MM.1S (cell line): ENCODE data around the gene PNPLA7.

ENCODE experiments used
- DNase-seq: peaks from one replicate; pipeline ENCODE4 v3.0.0-alpha.2; 2015
- H2AFZ ChIP-seq: fragments of 300-600 bp; sonication (generic); 2 replicates; pipeline ENCODE4 v1.6.0; 2016; ENCODE audit warnings: antibody characterized with exemption, low read length
- H3F3A ChIP-seq: fragments of 300-600 bp; sonication (generic); 2 replicates; pipeline ENCODE4 v1.6.1; 2016; ENCODE audit warnings: mild to moderate bottlenecking, antibody characterized with exemption, low read length, moderate library complexity, mixed read lengths; ENCODE audit not compliant: insufficient read depth
- H3K27ac ChIP-seq: fragments of 300-600 bp; sonication (generic); 2 replicates; pipeline ENCODE4 v1.5.1; 2016; ENCODE audit warnings: mild to moderate bottlenecking, low read length
- H3K27me3 ChIP-seq: fragments of 300-600 bp; sonication (generic); replicated peaks from 2 replicates; pipeline ENCODE4 v1.6.0; 2016; ENCODE audit warnings: low read length; ENCODE audit not compliant: insufficient read depth
- H3K36me3 ChIP-seq: fragments of 300-600 bp; sonication (generic); replicated peaks from 2 replicates; pipeline ENCODE4 v1.6.1; 2016; ENCODE audit warnings: mild to moderate bottlenecking, low read length, mixed read lengths; ENCODE audit not compliant: insufficient read depth
- H3K4me1 ChIP-seq: fragments of 300-600 bp; sonication (generic); 2 replicates; pipeline ENCODE4 v1.6.1; 2016; ENCODE audit warnings: low read length, mixed read lengths
- H3K4me2 ChIP-seq: fragments of 300-600 bp; sonication (generic); 2 replicates; pipeline ENCODE4 v1.6.0; 2016; ENCODE audit warnings: low read depth, low read length
- H3K4me3 ChIP-seq: fragments of 300-600 bp; sonication (generic); 2 replicates; pipeline ENCODE4 v1.5.1; 2016; ENCODE audit warnings: low read length, mixed read lengths
- H3K79me2 ChIP-seq: fragments of 300-600 bp; sonication (generic); 2 replicates; pipeline ENCODE4 v1.6.1; 2016; ENCODE audit warnings: mixed run types, low read length, mixed read lengths
- H3K9ac ChIP-seq: fragments of 300-600 bp; sonication (generic); 2 replicates; pipeline ENCODE4 v1.6.1; 2016; ENCODE audit warnings: low read length, mixed read lengths
- H3K9me2 ChIP-seq: fragments of 300-600 bp; sonication (generic); replicated peaks from 2 replicates; pipeline ENCODE4 v1.6.1; 2016; ENCODE audit warnings: mild to moderate bottlenecking, low read length, mixed read lengths; ENCODE audit not compliant: insufficient read depth
- H3K9me3 ChIP-seq: fragments of 300-600 bp; sonication (generic); replicated peaks from 2 replicates; pipeline ENCODE4 v1.6.1; 2016; ENCODE audit warnings: mild to moderate bottlenecking, low read length, mixed read lengths; ENCODE audit not compliant: insufficient read depth
- H4K20me1 ChIP-seq: fragments of 300-600 bp; sonication (generic); 2 replicates; pipeline ENCODE4 v1.6.1; 2016; ENCODE audit warnings: mild to moderate bottlenecking, low read length, moderate library complexity, mixed read lengths; ENCODE audit not compliant: insufficient read depth
- EZH2 ChIP-seq: fragments of 300-600 bp; sonication (generic); optimal IDR thresholded peaks from 2 replicates; pipeline ENCODE3; 2017; ENCODE audit warnings: low read depth, mild to moderate bottlenecking, antibody characterized with exemption, low read length, mixed read lengths
- EZH2phosphoT487 ChIP-seq: fragments of 300-600 bp; sonication (generic); IDR thresholded peaks from 2 replicates; pipeline ENCODE4 v1.6.1; 2018; ENCODE audit warnings: antibody characterized with exemption, low read length
- TF ChIP-seq, protein P1 (sequence below): fragments of 300-600 bp; sonication (generic); IDR thresholded peaks from 2 replicates; pipeline ENCODE4 v1.5.1; 2016; ENCODE audit warnings: antibody characterized with exemption, low read length, mixed read lengths

The PNPLA7 gene

DNA sequence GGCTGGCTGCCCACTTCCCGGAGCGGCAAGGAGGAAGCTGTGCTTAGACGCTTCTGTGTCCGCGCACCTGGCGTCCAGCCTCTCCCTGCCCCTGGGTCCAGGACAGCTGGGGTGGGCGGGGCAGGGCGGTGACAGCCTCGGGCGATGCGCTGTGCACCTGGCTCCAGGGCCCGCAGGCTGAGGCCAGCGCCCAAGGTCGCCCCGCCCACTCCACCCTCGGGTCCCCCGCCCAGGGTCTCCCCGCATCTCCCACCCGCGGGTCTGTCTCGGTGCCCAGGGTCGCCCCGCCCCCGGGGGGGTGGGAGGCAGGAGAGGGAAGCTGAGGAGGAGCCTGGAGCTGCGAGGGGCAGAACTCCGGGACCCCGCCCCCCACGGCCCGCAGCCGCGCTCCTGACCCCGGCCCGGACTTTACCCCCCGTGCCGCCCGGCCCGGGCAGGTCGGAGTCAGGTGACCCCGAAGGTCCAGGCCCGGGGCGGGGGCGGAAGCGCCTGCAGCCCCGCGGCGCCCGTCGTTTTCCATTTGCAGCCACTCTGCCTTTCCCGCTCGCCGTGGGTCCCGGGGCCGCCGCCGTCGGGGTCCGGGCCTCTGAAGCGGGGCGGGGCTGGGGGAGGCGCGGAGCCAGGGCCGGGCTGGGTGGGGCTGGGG, 108.8 kb downstream of the PNPLA7 start, which contains the start of gene ENTPD8:
Gene ENTPD8, minus strand, starts transcription at position 69 of the 646 bp plus-strand sequence. CDS start 3,072 bp downstream, outside the sequence.
- 0 out of 2 replicates have a peak, but pooled peaks cover 5% of the 10 kb centered on the region for H3F3A ChIP-seq
- TF ChIP-seq EZH2phosphoT487 (no peak), EZH2 (no peak)
- TF ChIP-seq, protein P1, sequence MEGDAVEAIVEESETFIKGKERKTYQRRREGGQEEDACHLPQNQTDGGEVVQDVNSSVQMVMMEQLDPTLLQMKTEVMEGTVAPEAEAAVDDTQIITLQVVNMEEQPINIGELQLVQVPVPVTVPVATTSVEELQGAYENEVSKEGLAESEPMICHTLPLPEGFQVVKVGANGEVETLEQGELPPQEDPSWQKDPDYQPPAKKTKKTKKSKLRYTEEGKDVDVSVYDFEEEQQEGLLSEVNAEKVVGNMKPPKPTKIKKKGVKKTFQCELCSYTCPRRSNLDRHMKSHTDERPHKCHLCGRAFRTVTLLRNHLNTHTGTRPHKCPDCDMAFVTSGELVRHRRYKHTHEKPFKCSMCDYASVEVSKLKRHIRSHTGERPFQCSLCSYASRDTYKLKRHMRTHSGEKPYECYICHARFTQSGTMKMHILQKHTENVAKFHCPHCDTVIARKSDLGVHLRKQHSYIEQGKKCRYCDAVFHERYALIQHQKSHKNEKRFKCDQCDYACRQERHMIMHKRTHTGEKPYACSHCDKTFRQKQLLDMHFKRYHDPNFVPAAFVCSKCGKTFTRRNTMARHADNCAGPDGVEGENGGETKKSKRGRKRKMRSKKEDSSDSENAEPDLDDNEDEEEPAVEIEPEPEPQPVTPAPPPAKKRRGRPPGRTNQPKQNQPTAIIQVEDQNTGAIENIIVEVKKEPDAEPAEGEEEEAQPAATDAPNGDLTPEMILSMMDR: no peak
- no peaks in the 10 kb centered on the region for H4K20me1 ChIP-seq
- H3K4me1 ChIP-seq: peaks cover 5% of the 10 kb centered on the region; the same call in 1 of the 2 replicates
- no peaks in the 10 kb centered on the region for H3K36me3 ChIP-seq
- 0 out of 2 replicates have a peak within 1 kb of the TSS, but pooled peaks have one; percentile 31 for H2AFZ ChIP-seq
- H3K4me2 ChIP-seq: peak within 1 kb of the TSS; percentile 95
- H3K4me3 ChIP-seq: peak within 1 kb of the TSS; percentile 42; the same call in 1 of the 2 replicates
- no peaks in the 10 kb centered on the region for H3K79me2 ChIP-seq
- H3K9me3 ChIP-seq: no peaks in the 10 kb centered on the region
- no peak within 1 kb of the TSS for H3K9ac ChIP-seq
- no peak within 1 kb of the TSS for H3K27ac ChIP-seq
- H3K9me2 ChIP-seq: no peaks in the 10 kb centered on the region
- DNase-seq: peak; percentile 59
- H3K27me3 ChIP-seq: peaks cover 54% of the 10 kb centered on the region

DNA sequence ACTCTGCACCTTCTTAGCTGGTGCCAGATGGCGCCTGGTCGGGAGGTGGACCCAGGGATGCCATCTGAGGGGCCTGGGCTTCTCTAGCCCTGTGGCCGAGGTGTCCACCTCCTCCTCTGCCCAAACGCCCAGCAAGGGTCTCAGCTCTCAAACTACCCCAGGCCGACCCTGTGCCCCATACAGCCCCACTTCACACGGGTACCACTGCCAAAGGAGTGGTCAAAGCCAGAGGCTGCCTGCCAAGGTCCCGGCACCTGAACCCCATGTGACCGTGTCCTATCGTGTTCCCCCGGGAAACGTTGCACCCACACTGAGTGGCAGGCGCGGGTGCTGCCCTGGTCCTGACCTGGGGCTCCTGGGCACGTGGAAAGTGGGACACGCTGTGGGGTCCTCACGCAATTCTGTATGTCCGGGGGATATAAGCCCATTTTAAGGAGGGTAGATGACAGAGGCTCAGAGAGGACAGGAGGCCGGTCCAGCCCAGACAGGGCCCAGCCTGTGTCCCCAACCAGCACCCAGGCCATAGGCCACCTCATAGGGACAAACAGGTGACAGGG, 111.0 kb downstream of the PNPLA7 start:
- Histone ChIP-seq H4K20me1 (no peaks in the 10 kb centered on the region), H3K36me3 (no peaks in the 10 kb centered on the region), H3K9me2 (no peaks in the 10 kb centered on the region), H3F3A (0 out of 2 replicates have a peak, but pooled peaks cover 5% of the 10 kb centered on the region), H3K9ac (no peak overlapping the region), H3K27ac (no peak overlapping the region), H3K79me2 (no peaks in the 10 kb centered on the region), H3K4me3 (no peak overlapping the region), H3K4me2 (no peak overlapping the region), H3K4me1 (no peaks in the 10 kb centered on the region), H2AFZ (no peak overlapping the region), H3K27me3 (peaks cover 65% of the 10 kb centered on the region), H3K9me3 (no peaks in the 10 kb centered on the region)
- TF ChIP-seq EZH2: no peak
- no peak for TF ChIP-seq EZH2phosphoT487
- TF ChIP-seq, protein P1: no peak
- no peak for DNase-seq

DNA sequence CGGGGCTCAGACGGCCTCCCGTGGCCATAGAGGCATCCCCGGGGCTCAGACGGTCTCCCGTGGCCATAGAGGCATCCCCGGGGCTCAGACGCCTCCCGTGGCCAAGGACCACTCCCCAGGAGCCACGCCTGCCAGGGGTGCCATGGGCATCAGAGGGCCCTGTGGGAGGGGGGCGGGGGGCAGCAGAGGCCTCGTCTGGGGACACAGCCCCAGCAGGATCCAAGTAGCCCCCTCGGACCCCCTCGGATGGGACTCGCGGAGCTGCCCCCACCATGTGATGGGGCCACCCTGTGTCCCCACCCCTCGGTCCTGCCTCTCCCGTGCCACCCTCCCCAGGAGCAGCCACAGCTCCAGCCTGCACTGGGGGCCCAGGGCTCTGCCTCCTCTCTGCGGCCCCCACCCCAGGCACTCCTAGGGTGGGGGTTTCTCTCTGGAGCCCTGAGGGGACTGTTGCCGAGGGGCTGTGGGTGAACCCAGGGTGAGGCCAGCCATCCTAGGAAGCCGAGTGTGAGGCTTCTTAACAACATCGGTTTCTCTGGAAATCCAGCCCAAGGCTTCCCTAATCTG, 111.5 kb downstream of the PNPLA7 start:
- H3K4me2 ChIP-seq: no peak overlapping the region
- peaks cover 71% of the 10 kb centered on the region for H3K27me3 ChIP-seq
- H3K9ac ChIP-seq: no peak overlapping the region
- H3K9me3 ChIP-seq: no peaks in the 10 kb centered on the region
- no peaks in the 10 kb centered on the region for H3K36me3 ChIP-seq
- no peaks in the 10 kb centered on the region for H3K9me2 ChIP-seq
- H3K4me1 ChIP-seq: no peaks in the 10 kb centered on the region
- H4K20me1 ChIP-seq: no peaks in the 10 kb centered on the region
- H3K4me3 ChIP-seq: no peak overlapping the region
- H2AFZ ChIP-seq: no peak overlapping the region
- no peaks in the 10 kb centered on the region for H3K79me2 ChIP-seq
- 0 out of 2 replicates have a peak, but pooled peaks cover 5% of the 10 kb centered on the region for H3F3A ChIP-seq
- no peak overlapping the region for H3K27ac ChIP-seq
- DNase-seq: no peak
- TF ChIP-seq, protein P1: no peak
- TF ChIP-seq EZH2phosphoT487 (no peak), EZH2 (no peak)
